Fibroblast of skin of abdomen (primary cell): ENCODE results near the gene TRMT1.
"Not testable (repeated sequence)": the region's sequence is repeated elsewhere in the genome, so short reads cannot be mapped to it uniquely, and the experiment has no call there.

Experiments
- DNase-seq: peaks from one replicate; pipeline ENCODE4 v3.0.0-alpha.2; 2013

Gene TRMT1

GRCh38 chr19:13150187-13150930 lies 33.8 kb upstream of the TRMT1 start, which contains the start of the genes IER2 and STX10:
IER2 (plus strand) TSS chr19:13150411; CDS start chr19:13153187, 2,776 bp downstream.
STX10 (minus strand) TSS chr19:13150375; CDS start chr19:13150173, 202 bp downstream.
- peak; percentile 95 for DNase-seq

- peak; percentile 25 for DNase-seq
These were observed 33.2 kb upstream of the TRMT1 start for GRCh38 chr19:13149628-13150186.

DNA sequence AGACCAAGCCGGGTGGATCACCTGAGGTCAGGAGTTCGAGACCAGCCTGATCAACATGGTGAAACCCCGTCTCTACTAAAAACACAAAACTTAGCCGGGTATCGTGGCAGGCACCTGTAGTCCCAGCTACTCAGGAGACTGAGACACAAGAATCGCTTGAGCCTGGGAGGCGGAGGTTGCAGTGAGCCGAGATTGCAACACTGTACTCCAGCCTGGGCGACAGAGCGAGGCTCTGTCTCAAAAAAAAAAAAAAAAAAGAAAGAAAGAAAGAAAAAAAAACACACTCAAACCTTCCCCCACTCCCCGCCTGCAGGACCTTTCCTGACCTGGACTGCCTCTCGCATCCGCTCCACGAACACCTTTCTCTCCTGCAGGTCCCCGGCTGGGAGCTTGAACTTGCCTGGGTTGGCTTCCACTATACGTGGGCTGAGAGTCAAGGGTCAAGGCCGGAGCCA lies 32.7 kb upstream of the TRMT1 start:
- DNase-seq: not testable (repeated sequence)

- peak; percentile 63 for DNase-seq
These were observed 30.4 kb upstream of the TRMT1 start for GRCh38 chr19:13146763-13147563.

- DNase-seq: no peak
These were observed 23.2 kb upstream of the TRMT1 start for GRCh38 chr19:13139633-13140311.

GRCh38 chr19:13138916-13139198 lies 22.3 kb upstream of the TRMT1 start:
- no peak for DNase-seq

DNA sequence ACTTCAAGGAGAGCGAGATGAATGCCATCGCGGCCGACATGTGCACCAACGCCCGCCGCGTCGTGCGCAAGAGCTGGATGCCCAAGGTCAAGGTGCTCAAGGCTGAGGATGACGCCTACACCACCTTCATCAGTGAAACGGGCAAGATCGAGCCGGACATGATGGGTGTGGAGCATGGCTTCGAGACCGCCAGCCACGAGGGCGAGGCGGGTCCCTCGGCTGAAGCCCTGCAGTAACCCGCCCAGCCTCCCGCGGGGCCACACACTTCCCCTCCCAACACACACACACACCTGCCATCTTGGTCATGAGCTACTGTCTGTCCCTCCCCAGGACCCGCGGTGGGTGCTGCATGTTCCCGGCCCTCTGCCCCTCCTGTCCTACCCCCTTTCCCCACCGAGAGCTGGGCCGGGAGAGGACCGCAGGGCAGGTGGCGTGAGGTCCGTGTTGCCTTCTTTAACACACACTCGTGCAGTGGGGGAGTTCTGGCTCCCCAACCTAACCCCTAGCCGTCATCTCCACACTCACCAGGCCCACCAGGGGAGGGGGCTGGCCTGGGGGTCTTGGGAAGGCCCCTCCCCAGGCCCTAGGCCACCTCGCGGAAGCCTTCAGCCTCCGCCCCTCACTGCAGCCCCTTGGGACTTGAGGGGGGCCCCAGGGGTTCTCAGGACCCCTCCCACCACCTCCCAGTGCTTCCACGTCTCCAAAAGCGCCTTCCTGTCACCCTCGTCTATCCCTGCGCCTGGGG lies 21.8 kb upstream of the TRMT1 start:
- no peak for DNase-seq

GRCh38 chr19:13137290-13137794 lies 20.8 kb upstream of the TRMT1 start:
- no peak for DNase-seq

DNA sequence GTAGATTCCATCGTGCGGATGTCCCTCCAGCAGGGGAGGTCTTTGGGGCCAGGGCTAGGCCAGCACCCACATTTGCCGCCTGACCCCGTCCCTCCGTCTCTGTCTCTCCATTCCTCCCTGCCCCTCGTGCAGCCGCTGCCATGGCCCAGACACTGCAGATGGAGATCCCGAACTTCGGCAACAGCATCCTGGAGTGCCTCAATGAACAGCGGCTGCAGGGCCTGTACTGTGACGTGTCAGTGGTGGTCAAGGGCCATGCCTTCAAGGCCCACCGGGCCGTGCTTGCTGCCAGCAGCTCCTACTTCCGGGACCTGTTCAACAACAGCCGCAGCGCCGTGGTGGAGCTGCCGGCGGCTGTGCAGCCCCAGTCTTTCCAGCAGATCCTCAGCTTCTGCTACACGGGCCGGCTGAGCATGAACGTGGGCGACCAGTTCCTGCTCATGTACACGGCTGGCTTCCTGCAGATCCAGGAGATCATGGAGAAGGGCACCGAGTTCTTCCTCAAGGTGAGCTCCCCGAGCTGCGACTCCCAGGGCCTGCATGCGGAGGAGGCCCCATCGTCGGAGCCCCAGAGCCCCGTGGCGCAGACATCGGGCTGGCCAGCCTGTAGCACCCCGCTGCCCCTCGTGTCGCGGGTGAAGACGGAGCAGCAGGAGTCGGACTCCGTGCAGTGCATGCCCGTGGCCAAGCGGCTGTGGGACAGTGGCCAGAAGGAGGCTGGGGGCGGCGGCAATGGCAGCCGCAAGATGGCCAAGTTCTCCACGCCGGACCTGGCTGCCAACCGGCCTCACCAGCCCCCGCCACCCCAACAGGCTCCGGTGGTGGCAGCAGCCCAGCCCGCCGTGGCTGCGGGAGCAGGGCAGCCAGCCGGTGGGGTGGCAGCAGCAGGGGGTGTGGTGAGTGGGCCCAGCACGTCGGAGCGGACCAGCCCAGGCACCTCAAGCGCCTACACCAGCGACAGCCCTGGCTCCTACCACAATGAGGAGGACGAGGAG lies 18.8 kb upstream of the TRMT1 start:
- no peak for DNase-seq

- no peak for DNase-seq
These were observed 18.1 kb upstream of the TRMT1 start for GRCh38 chr19:13134626-13135025.

GRCh38 chr19:13133241-13133870 lies 16.8 kb upstream of the TRMT1 start:
- DNase-seq: no peak

DNA sequence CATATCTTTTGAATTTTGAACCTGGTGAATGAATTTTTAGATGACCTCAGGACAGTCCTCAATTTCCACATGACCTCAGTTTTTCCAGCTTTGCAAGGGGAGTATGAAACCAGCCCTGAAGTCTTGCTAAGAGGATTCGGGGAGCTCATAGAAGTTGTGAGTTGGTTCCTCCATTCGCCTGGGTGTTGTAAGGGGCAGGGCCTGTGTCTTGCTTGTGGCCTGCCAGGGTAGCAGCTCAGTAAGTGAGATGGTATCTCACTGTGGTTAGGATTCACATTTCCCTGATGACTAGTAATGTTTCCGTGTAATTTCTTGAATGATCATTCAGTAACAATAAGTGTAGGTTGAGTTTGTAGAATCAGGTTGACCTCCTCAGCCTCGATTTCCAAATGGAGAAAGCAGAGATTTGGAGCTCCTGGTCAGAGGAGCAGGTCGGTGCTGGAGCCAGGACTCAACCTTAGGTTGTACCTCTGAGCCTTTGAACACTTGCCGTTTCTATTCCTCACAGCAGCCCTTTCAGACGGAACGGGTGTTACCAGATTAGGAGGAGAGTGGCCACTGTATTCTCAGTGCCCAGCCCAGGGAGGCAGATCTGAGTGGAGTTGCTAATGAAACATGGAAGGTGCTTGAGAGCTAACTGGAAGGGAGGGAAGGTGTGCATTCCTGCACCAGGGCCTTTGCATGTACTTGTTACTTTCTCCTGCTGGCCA lies 16.1 kb upstream of the TRMT1 start:
- peak; percentile 68 for DNase-seq

GRCh38 chr19:13130886-13131490 lies 14.4 kb upstream of the TRMT1 start:
- no peak for DNase-seq

DNA sequence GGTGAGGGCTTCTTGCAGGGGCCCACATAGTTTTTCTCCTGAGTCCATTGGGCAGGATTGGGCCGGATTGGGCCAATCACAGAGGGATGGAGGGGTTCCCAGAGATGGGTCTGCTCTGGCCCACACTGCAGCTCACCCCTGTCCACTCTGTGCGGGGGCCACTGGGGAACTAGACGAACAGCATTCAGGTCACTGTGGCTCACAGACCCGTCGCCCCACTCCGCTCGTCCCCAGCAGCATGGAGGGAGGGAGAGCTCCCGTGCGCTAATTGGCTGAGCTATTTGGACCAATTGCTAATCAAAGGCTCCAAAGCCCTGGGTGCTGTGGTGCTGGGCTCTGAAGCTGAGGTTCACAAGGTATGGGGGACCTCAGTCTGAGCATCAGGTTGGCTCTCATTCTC lies 12.8 kb upstream of the TRMT1 start:
- no peak for DNase-seq

GRCh38 chr19:13128583-13128982 lies 12.0 kb upstream of the TRMT1 start:
- DNase-seq: no peak

- no peak for DNase-seq
These were observed 11.5 kb upstream of the TRMT1 start for GRCh38 chr19:13127811-13128575.

- DNase-seq: peak; percentile 15
These were observed 10.5 kb upstream of the TRMT1 start for GRCh38 chr19:13127051-13127450.
